ENCODE measurements around the gene SLX4IP. TPM values are rescaled to one million over a fixed set of nuclear protein-coding genes. Genes with fewer than 3 reads are reported as not detected.
"Not testable (repeated sequence)": the region's sequence is repeated elsewhere in the genome, so short reads cannot be mapped to it uniquely, and the experiment has no call there.

Gene SLX4IP
- total RNA-seq, 2 experiments from 2014 or later: 1.6 to 1.8 TPM

DNA sequence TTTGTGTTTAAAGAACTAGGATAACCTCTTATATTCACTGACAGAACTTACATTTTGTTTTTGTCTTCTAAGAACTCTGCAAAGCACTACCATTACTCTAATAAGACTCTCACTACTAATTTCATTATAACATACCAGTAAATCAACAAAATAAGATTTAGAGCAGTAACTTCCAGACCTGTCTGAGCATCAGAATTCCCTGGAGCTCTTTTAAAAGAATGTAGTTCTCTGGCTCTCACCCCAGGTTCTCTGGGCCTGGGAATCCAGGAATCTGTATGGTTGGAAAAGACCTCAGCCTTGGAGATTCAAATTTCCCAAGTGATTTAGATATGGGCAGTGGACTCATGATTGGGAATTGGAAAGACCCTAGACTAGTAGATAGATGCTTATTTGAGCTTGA lies 149.3 kb downstream of the SLX4IP start:
- no peak overlapping the region for H3K27ac Mint-ChIP-seq
- H3K4me3 Mint-ChIP-seq: no peak overlapping the region
- Histone ChIP-seq H3K36me3 (ENCODE audit: insufficient read depth, low read length) (no peaks in the 10 kb centered on the region), H3K4me1 (ENCODE audit: insufficient read depth, low read length) (no peaks in the 10 kb centered on the region), H3K9me3 (ENCODE audit: control insufficient read depth in 1 of 2, insufficient read depth in 1 of 2, low read length in 2 of 2) (no peaks in the 10 kb centered on the region), H3K27ac (ENCODE audit: low read depth in 1 of 2, low read length in 2 of 2) (no peak overlapping the region), H3K27me3 (ENCODE audit: control insufficient read depth in 1 of 2, insufficient read depth in 2 of 2, low read length in 2 of 2) (no peaks in the 10 kb centered on the region), H3K4me3 (ENCODE audit: low read length) (no peak overlapping the region)
- peaks cover 8% of the 10 kb centered on the region for H3K36me3 Mint-ChIP-seq (ENCODE audit: low read depth)
- CTCF ChIA-PET: no interaction called here
- DNase-seq (no peak), ATAC-seq (ENCODE audit: poor library complexity) (no peak)
- no peaks in the 10 kb centered on the region for H3K27me3 Mint-ChIP-seq
- no peaks in the 10 kb centered on the region for H3K4me1 Mint-ChIP-seq (ENCODE audit: low read depth)
- no peaks in the 10 kb centered on the region for H3K9me3 Mint-ChIP-seq
- POLR2A ChIA-PET: no interaction called here
- intact Hi-C loops (cut with DNase I, micrococcal nuclease): no loop called here
- TF ChIP-seq, protein P1, sequence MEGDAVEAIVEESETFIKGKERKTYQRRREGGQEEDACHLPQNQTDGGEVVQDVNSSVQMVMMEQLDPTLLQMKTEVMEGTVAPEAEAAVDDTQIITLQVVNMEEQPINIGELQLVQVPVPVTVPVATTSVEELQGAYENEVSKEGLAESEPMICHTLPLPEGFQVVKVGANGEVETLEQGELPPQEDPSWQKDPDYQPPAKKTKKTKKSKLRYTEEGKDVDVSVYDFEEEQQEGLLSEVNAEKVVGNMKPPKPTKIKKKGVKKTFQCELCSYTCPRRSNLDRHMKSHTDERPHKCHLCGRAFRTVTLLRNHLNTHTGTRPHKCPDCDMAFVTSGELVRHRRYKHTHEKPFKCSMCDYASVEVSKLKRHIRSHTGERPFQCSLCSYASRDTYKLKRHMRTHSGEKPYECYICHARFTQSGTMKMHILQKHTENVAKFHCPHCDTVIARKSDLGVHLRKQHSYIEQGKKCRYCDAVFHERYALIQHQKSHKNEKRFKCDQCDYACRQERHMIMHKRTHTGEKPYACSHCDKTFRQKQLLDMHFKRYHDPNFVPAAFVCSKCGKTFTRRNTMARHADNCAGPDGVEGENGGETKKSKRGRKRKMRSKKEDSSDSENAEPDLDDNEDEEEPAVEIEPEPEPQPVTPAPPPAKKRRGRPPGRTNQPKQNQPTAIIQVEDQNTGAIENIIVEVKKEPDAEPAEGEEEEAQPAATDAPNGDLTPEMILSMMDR (IDR thresholded peaks at IDR 0.05): no peak

DNA sequence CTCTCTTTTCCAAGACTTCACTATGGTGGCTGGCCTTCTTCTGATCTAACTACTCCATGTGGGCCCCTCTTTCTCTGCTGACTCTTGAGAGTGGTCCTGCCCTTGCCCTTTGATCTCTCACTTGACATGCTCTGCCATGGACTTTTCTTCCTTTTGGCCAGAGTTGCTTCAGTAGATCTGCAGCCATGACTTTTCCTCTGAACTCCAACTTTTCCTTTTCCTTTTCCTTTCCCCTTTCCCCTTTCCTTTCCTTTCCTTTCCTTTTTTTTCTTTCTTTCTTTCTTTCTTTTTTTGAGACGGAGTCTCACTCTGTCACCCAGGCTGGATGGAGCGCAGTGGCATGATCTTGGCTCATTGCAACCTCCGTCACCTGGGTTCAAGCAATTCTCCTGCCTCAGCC lies 150.2 kb downstream of the SLX4IP start:
- Mint-ChIP-seq H3K4me3 (no peak overlapping the region), H3K27ac (no peak overlapping the region), H3K4me1 (ENCODE audit: low read depth) (no peaks in the 10 kb centered on the region), H3K9me3 (no peaks in the 10 kb centered on the region), H3K27me3 (no peaks in the 10 kb centered on the region), H3K36me3 (ENCODE audit: low read depth) (peaks cover 3% of the 10 kb centered on the region)
- ChIA-PET POLR2A (no interaction called here), CTCF (interaction anchor here (1.4 kb wide), 1 partner anchor 8 kb away, joined by 3 read pairs; no protein-coding TSS in a partner anchor)
- no peaks in the 10 kb centered on the region for H3K27me3 ChIP-seq (ENCODE audit: control insufficient read depth in 1 of 2, insufficient read depth in 2 of 2, low read length in 2 of 2)
- H3K4me1 ChIP-seq (ENCODE audit: insufficient read depth, low read length): no peaks in the 10 kb centered on the region
- no peak overlapping the region for H3K27ac ChIP-seq (ENCODE audit: low read depth in 1 of 2, low read length in 2 of 2)
- TF ChIP-seq, protein P1 (IDR thresholded peaks at IDR 0.05): no peak
- no peaks in the 10 kb centered on the region for H3K36me3 ChIP-seq (ENCODE audit: insufficient read depth, low read length)
- no peak overlapping the region for H3K4me3 ChIP-seq (ENCODE audit: low read length)
- intact Hi-C loops (cut with DNase I, micrococcal nuclease): no loop called here
- ATAC-seq (ENCODE audit: poor library complexity) (no peak), DNase-seq (no peak)
- no peaks in the 10 kb centered on the region for H3K9me3 ChIP-seq (ENCODE audit: control insufficient read depth in 1 of 2, insufficient read depth in 1 of 2, low read length in 2 of 2)

- ChIA-PET CTCF (interaction anchor here (1.4 kb wide), 1 partner anchor 9 kb away, joined by 3 read pairs; no protein-coding TSS in a partner anchor), POLR2A (no interaction called here)
- H3K4me1 Mint-ChIP-seq (ENCODE audit: low read depth): no peaks in the 10 kb centered on the region
- H3K4me3 ChIP-seq (ENCODE audit: low read length): no peak overlapping the region
- H3K27ac Mint-ChIP-seq: no peak overlapping the region
- H3K9me3 Mint-ChIP-seq: no peaks in the 10 kb centered on the region
- H3K36me3 Mint-ChIP-seq (ENCODE audit: low read depth): no peaks in the 10 kb centered on the region
- no peaks in the 10 kb centered on the region for H3K36me3 ChIP-seq (ENCODE audit: insufficient read depth, low read length)
- no peaks in the 10 kb centered on the region for H3K27me3 Mint-ChIP-seq
- H3K9me3 ChIP-seq (ENCODE audit: control insufficient read depth in 1 of 2, insufficient read depth in 1 of 2, low read length in 2 of 2): no peaks in the 10 kb centered on the region
- no peak overlapping the region for H3K27ac ChIP-seq (ENCODE audit: low read depth in 1 of 2, low read length in 2 of 2)
- TF ChIP-seq, protein P1 (IDR thresholded peaks at IDR 0.05): no peak
- ATAC-seq (ENCODE audit: poor library complexity) (no peak), DNase-seq (no peak)
- no peaks in the 10 kb centered on the region for H3K27me3 ChIP-seq (ENCODE audit: control insufficient read depth in 1 of 2, insufficient read depth in 2 of 2, low read length in 2 of 2)
- H3K4me3 Mint-ChIP-seq: no peak overlapping the region
- intact Hi-C loops (cut with DNase I, micrococcal nuclease): no loop called here
- no peaks in the 10 kb centered on the region for H3K4me1 ChIP-seq (ENCODE audit: insufficient read depth, low read length)
Observed at GRCh38 chr20:10586296-10586695, 151.2 kb downstream of the SLX4IP start.

GRCh38 chr20:10590446-10590845 lies 155.3 kb downstream of the SLX4IP start:
- H3K4me1 ChIP-seq (ENCODE audit: insufficient read depth, low read length); H3K4me1 Mint-ChIP-seq (ENCODE audit: low read depth); H3K36me3 Mint-ChIP-seq (ENCODE audit: low read depth); H3K9me3 ChIP-seq (ENCODE audit: control insufficient read depth in 1 of 2, insufficient read depth in 1 of 2, low read length in 2 of 2); DNase-seq; H3K4me3 Mint-ChIP-seq; H3K9me3 Mint-ChIP-seq; H3K36me3 ChIP-seq (ENCODE audit: insufficient read depth, low read length); POLR2A ChIA-PET; H3K27ac Mint-ChIP-seq; CTCF ChIA-PET; ATAC-seq (ENCODE audit: poor library complexity); H3K27me3 Mint-ChIP-seq; H3K27me3 ChIP-seq (ENCODE audit: control insufficient read depth in 1 of 2, insufficient read depth in 2 of 2, low read length in 2 of 2); H3K27ac ChIP-seq (ENCODE audit: low read depth in 1 of 2, low read length in 2 of 2); intact Hi-C loops (cut with DNase I, micrococcal nuclease); H3K4me3 ChIP-seq (ENCODE audit: low read length): not testable (repeated sequence)

Measured in CD4-positive, alpha-beta T cell (primary cell).